8988T (cell line): ENCODE measurements around the gene BMPER.

ENCODE experiments used
- DNase-seq: peaks from one replicate; pipeline ENCODE4 v3.0.0; 2011

The BMPER gene

GRCh38 chr7:33923440-33924229 lies 18.3 kb downstream of the BMPER start:
- DNase-seq, result no peak

- no peak for DNase-seq
These were observed 21.2 kb downstream of the BMPER start for GRCh38 chr7:33926535-33926934.

- no peak for DNase-seq
These were observed 23.6 kb downstream of the BMPER start for GRCh38 chr7:33928986-33929385.

GRCh38 chr7:33932221-33932620 lies 26.9 kb downstream of the BMPER start:
- no peak for DNase-seq

- peak; percentile 9 for DNase-seq
These were observed 27.6 kb downstream of the BMPER start for GRCh38 chr7:33932832-33933468.

GRCh38 chr7:33933611-33934281 lies 28.4 kb downstream of the BMPER start:
- peak; percentile 32 for DNase-seq

- DNase-seq, result no peak
These were observed 29.1 kb downstream of the BMPER start for GRCh38 chr7:33934391-33934790.

GRCh38 chr7:33936503-33936902 lies 31.2 kb downstream of the BMPER start:
- no peak for DNase-seq

- no peak for DNase-seq
These were observed 32.5 kb downstream of the BMPER start for GRCh38 chr7:33937871-33938270.

- no peak for DNase-seq
These were observed 33.8 kb downstream of the BMPER start for GRCh38 chr7:33939121-33939520.

GRCh38 chr7:33940503-33940902 lies 35.2 kb downstream of the BMPER start:
- no peak for DNase-seq

- no peak for DNase-seq
These were observed 36.1 kb downstream of the BMPER start for GRCh38 chr7:33941418-33941817.

GRCh38 chr7:33946094-33946699 lies 40.9 kb downstream of the BMPER start:
- no peak for DNase-seq

GRCh38 chr7:33950047-33950714 lies 44.8 kb downstream of the BMPER start:
- DNase-seq, result no peak

- DNase-seq, result no peak
These were observed 47.5 kb downstream of the BMPER start for GRCh38 chr7:33952824-33953223.

GRCh38 chr7:33958104-33958503 lies 52.8 kb downstream of the BMPER start:
- DNase-seq, result no peak

GRCh38 chr7:33959676-33960075 lies 54.3 kb downstream of the BMPER start:
- DNase-seq, result no peak

GRCh38 chr7:33961948-33962347 lies 56.6 kb downstream of the BMPER start:
- no peak for DNase-seq

- no peak for DNase-seq
These were observed 59.3 kb downstream of the BMPER start for GRCh38 chr7:33964417-33965182.

GRCh38 chr7:33965183-33965744 lies 59.9 kb downstream of the BMPER start:
- DNase-seq, result no peak

GRCh38 chr7:33968591-33968990 lies 63.3 kb downstream of the BMPER start:
- DNase-seq, result no peak

- no peak for DNase-seq
These were observed 65.2 kb downstream of the BMPER start for GRCh38 chr7:33970536-33970935.
